NCI-H2227 (cell line): ENCODE data around the gene RTN4RL2.
A peak's percentile ranks its signal among the peaks of the same experiment; 100 is the strongest.

ENCODE experiments used
- DNase-seq: peaks from one replicate; lab custom pipeline; 2025; ENCODE audit not compliant: unreplicated experiment; lab: John Stamatoyannopoulos, UW

RTN4RL2 gene

DNA sequence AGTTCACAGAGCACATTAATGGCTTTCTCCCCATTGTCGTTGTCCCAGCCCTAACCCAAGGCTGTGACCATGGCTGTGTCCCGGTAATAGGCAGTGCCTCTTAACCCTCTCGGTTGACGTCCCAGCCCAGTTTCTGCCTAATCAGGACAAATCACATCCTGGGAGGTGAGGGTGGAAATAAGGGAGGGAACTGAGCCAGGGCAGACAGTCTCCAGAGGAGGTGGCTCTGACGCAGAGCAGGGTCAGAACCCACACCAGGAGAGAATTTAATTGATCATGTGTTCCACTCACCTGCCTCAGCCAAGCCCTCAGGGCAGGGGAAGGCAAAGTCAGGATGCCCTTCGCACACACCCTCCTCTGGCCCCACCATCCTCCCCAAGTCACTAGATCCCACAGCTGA lies 38.2 kb downstream of the RTN4RL2 start:
- no peak for DNase-seq

DNA sequence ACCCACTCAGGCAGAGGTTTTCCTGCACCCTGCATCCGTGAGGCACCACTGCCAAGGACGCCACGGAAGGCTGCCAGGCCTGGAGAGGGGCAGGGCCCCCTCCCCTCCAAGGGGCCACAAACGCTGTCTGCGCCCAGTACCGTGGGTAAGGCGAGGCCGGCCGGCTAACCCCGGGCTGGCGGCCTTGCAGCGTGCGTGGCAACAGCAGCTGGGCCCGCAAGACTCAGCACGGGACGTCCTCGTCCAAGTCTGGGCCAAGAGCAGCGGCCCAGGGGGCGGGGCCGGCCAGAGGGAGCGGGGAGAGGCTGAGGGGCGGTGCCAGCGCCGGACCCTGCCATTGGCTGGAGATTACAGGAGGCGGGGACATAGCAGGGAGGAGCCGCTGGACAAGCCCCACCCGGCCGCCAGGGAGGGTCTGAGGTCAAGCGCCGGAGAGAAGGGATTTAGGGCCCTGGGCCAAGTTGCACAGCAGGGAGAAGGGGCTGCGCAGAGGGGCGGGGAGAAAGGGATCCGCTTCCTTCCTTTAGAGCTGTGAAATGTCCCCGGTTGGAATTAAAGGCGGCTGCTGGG lies 39.2 kb downstream of the RTN4RL2 start:
- peak; percentile 85 for DNase-seq

DNA sequence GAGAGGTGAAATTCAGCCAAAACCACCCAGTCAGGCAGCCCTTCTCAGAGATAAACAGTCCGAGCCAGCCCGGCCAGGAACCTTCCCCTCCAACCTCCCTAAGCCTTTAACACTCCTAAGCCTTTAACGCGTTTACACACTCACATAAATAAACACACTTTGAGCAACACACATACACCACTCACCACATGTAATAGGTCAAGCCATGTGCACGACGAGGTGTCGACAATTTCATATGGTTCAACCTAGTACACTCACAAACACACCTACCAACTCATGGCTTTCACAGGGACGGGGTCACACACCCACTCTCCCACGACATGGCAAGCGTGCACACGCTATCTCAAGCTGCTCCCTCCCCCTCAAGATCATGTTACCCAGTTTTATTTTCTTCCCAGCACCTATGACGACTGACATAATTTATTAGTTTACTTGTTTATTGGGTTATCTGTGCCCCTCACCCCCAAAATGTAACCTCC lies 39.7 kb downstream of the RTN4RL2 start:
- DNase-seq, result no peak

DNA sequence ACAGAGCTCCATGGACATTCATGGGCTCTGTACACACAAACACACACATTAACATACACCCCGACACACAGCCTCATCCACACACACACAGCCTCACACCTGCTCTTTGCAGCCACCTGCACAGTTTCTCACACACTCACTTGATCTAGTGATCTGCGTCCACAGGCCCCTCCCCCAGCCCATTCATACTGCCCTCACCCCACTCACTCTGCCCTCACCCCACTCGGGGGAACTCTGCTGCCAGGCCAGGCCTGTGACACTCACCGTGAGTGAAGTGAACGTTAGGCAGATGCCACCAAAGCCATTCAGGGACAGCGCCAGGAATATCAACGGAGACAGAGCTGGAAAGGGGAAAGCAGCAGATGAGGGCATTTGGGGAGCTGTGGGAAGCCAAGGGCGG lies 40.2 kb downstream of the RTN4RL2 start:
- DNase-seq, result no peak

DNA sequence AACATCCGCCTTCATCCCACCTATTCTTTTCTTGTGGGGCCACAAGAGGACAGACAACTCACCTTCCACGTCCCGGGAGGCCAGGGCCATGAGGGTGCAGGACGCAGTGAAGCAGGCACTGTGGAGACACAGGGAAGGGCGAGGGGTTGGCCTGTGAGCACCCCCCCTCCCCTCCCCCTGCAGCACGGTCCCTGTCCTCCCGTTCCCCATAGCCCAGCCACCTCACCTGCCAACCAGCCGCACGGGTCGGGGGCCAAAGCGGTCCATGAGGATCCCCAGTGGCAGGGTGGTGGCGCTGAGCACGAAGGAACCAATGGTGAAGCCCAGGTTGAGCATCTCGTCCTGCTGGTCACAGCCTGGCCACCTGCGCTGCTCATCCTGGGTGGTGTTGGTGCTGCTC lies 40.6 kb downstream of the RTN4RL2 start:
- no peak for DNase-seq

DNA sequence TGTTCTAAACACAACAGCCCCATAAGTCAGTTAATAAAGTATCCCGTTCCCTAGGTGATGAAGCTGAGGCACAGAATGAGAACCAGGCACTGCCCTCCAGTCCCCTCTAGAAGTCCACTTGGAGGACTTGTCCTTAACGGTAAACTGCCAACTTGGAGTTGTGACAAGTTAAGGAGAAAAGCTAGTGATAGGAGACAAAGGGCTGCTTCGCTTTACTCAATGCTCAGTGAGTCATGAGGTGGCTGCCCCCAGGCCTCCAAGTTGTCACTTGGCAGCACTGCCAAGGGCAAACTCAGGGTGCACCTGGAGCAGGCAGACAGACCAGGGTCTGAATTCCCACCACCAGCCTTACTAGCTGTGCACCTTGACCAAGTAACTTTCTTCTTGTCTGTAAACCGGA lies 41.6 kb downstream of the RTN4RL2 start:
- no peak for DNase-seq

DNA sequence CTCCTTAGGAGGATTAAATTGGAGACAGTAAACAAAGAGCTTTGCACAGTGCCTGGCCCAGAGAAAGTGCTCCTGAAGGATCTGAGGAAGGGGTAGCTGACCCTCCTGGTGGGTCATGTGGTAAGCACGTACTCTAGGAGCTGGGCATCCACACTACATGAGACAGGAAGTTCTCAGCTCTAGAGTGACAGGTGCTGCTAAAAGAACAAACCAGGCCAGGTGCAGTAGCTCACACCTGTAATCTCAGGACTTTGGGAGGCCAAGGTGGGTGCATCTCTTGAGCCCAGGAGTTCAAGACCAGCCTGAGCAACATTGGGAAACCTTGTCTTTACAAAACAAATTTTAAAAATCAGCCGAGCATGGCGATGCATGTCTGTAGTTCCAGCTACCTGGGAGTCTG lies 42.0 kb downstream of the RTN4RL2 start:
- DNase-seq, result no peak

DNA sequence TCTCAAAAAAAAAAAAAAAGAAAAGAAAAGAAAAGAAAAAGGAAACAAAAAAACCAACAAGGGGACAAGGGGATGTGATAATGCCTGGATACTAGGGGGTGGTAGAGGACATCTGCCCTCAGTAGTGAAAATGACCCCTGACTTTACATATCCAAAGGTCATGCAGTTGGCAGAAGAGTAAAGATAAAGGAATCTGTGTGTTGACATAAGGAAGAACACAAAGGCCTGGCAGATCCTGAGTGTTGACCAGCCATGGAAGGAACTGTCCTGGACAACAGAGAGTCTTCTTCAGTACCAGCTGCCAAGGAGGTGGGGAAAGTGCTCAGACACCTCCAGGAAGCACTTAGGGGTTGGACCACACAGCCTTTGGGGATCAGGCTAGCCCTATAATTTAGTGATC lies 42.5 kb downstream of the RTN4RL2 start:
- no peak for DNase-seq

DNA sequence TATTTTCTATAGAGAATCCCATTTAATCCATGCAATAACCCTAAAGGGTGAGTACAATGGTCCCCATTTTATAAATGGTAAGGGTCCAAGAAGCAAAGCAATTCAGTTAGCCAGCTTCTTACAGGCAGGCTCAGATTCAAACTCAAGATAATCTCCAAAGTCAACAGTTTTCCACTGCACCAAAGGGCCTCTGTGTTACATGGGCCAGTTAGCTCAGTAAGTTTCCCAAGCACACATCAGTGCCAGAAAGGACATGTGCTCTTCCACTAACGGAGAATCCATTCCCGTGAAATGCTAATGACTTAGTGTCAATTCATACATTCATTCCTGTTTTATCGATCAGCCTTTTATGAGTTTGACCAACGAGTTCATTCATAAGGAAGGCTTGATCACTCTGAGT lies 44.2 kb downstream of the RTN4RL2 start:
- DNase-seq, result no peak

DNA sequence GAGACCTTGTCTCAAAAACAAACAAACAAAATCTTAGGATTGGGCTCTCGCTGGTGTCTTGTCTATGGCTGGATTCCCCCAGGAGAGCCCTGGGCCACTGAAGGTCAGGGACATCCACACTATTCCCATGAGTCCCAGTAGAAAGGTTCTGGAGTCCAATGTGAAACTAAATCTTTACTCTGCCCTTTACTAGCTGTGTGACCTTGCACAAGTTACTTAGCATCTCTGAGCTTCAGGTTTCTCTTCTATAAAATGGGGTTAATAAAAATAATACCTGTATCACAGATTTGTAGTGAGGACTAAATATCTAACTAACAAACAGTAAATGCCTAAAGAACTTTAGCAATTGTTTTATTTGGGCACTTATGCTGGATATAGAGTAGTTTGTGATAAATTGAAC lies 46.2 kb downstream of the RTN4RL2 start:
- no peak for DNase-seq

DNA sequence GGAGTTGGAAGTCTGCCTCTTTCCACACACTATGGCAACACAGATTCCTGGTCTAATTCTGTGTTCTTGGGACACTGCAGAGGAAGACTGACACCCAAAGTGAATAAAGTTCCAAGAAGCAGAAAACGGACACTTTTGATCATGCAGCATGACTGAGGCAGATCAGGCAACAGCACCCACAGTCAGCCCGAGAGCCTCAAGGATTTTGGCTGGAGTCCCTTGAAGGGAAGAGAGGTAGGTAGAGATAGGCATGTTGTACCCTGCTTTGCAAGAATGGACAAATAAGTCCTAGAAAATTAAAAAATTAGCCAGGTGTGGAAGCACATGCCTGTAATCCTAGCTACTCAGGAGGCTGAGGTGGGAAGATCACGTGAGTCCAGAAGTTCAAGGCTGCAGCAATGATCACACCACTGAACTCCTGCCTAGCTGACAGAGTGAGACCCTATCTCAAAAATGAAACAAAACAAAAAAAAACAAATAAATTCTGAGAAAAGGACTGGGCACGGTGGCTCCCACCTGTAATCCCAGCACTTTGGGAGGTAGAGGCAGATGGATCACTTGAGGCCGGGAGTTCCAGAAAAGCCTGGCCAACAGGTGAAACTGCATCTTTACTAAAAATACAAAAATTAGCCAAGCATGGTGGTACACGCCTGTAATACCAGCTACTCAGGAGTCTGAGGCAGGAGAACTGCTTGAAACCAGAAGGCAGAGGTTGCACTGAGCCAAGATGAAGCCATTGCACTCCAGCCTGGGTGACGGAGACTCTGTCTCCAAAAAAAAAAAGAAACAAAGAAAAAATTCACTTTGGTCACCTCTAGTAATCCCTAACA lies 48.2 kb downstream of the RTN4RL2 start:
- no peak for DNase-seq

DNA sequence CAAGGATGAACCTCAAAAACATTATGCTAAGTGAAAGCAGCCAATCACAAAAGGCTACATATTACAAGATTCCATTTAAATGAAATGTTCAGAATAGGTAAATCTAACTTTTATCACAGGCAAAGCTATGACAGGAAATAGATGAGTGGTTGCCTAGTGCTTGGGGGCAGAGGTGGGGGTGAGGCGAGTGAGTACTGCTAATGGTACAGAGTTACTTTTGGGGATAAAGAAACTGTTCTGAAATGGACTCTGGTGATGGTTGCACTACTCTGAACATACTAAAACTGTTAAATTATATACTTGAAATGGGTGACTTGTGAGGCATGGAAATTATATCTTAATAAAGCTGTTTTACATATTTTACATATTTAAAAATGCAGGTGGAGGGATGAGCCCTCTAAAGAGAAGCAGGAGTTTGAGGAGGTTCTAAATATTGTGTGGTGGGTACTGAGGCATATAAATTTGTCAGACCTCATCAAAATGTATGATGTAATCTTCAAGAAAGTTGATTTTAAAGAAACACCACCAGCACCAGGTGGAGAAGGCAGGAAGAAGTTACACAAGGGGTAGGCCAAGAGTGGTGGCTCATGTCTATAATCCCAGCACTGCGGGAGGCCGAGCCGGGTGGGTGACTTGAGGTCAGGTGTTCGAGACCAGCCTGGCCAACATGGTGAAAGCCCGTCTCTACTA lies 51.6 kb downstream of the RTN4RL2 start:
- no peak for DNase-seq

DNA sequence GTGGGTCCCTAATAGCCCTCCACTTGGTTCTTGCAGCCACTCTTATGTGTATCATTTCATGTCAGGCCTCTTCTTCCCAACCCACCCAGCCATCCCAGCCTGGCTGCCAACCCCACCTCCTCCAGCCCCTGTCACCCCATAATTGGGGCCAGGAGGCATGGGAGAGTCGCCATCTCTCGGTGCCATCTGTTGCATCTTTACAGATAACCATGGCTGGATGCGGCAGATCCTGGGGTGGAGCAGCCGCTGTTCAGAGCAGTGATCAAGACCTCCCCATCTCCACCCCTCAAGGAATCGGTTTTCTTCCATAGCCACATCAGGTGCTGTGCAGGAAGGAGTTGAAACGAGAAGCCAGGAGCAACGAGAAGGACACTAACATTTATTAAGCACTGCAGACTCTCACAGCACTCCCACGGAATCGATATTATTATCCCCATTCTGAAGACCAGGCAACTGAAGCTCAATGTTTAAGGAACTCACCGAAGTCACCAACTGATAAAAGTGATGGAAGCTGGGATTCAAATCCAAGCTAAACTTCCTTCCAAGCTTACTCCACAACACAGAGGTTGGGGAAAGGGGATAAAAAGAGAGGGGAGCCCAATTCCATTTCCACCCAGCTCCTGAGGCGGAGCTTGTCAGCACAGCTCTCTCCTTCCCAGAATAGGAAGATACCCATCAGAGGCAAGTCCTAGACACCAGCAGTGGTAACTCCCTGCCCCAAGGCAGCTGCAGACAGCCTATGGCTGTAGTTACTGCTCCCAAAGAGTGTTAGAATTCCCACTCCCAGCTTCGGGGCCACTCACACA lies 52.5 kb downstream of the RTN4RL2 start:
- DNase-seq, result no peak

DNA sequence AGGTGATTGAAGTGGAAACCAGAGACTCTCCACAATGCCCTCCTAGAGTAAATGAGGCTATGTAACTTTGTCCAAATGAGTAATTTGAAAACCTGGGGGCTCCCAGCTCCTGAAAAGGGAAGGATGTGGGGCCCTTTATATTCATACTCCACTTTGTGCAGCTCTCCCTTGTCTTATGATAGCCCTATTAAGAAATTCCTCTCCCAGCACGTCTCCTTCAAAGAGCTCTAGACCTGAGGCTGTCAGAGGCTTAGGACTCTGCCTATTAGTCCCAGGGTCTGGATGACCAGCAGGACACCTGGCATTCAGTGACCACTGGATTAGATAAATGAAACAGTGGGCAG lies 53.1 kb downstream of the RTN4RL2 start:
- no peak for DNase-seq

DNA sequence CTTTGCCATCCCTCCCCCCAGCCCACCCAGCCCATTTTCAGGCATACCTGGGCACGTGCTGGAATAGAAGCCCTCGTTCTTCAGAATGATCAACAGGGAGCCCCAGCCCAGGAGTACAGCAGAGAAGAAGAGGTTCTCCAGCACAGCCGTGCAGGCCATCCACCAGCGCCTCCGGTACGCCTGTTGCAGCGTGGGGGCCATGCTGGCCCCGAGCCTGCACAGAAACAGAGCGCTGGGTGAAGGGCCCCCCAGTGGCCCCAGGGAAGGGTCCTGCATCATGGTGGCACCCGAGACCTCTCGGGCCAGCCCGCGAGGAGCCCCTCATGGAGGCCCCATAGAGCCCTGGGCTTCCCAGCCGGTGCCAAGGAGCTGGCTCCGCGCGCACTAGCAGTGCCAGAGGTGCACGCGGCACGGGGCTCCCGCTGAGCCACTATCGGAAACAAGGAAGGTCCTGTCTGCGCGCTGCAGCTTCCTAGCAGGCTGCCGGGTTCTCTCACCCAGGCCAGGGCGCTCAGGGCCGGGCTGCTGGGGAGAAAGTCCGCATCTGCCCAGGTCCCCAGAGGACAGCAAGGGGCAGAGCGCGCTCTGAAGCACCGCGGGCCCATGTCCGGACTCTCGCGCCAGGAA lies 53.7 kb downstream of the RTN4RL2 start:
- peak; percentile 30 for DNase-seq

DNA sequence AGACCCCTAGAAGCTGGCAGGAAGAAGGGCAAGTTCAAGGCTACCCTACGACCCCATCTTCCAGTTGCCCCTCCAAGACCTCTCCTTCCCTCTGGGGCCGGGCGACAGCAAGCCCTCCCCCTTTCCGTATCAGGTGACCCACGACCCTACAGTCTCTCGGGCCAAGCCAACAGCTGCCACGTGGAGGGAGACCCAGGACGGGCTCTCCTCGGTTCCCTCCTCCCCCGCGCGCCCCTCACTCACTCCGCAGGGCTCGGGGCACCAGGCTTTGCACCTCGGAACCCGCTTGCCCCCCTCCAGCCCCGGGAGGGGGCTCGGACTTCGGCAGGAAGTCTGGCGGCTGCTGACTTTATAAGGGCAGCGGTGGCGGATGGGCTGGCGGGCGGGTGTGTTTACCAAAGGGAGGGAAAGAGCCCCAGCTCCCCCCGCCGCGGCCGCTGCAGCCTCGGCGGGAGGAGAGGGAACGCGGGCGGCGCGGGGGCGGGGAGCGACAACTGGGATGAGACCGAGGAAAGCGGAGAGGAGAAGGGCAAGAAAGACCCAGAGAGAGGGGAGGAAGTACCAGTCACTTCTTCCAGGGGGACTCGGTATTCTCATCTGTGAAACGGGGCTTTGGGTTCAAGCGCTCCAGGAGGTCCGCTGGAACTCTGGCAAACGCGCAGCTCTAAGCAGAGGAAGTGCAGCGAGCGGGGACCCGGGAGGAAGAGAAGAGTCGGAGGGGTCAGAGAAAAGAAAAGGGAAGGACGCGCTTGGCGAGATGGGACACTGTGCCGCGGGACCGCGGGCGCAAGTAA lies 54.4 kb downstream of the RTN4RL2 start:
- DNase-seq, result peak; percentile 45

DNA sequence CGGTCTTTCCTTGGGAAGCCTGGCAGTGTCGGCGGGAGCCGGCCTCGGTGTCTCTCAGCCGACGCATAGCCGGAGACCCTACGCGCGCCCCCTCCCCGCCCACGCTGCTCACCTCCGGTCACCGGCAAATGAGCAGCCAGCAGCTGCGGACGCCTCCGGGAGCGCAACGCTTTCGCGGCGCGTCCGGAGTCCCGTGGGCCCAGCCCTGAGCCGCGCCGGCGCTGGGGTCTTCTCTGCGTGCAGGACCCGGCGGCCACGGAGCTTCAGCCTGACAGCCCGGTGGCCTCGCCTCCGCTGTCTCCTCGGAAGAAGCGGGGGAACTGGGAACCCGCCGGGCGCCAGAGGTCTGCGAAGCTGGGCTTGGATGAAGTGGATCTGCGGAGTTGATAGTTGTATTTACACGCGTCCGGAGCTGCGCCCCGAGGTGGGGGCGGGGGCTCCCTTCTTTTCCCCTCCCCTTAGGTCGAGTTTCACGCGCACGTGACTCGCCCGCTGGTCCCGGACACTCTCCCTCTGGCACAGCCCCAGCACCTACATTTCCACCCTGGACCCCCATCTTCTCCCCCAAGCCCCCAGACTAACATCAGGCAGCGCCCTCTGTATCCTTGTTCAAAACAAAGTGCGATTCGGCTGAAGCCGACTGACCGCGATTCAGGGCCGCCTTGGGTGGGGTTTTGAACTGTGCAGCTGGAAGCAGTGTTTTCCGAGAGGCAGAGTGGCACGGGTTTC lies 55.2 kb downstream of the RTN4RL2 start, which contains the start of gene SLC43A1:
Gene SLC43A1 (minus strand): TSS at position 371 of the 729 bp plus-strand sequence. CDS start 1,591 bp downstream, outside the sequence.
- DNase-seq, result peak; percentile 58

DNA sequence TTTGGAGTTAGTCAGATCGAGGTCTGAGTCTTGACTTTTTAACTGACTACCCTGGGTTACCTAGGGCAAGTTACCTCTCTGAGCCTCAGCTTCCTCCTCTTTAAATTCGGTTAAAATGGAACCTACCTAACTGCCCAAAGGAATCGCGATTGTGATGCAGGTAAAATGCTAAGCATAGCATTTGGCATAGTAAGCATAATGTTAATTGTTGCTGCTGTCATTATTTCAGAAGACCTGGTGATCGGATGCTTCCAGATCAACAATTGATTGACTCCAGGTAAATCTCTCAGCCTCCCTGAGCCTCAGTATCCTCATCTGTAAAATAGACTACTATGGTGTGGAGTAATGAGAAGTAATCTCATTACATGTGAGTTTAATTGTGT lies 55.7 kb downstream of the RTN4RL2 start:
- no peak for DNase-seq

DNA sequence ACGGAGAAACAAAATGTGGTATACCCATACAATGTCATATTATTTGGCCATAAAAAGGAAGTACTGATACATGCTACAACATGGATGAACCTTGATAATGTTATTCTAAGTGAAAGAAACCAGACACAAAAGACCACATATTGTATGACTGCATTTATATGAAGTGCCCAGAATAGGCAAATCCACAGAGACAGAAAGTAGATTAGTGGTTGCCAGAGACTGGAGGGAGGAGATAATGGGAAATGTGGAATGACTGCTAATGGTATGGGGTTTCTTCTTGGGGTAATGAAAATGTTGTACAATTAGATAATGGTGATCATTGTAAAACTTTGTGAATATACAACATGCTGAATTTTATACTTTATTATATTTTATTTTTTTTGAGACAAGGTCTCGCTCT lies 60.8 kb downstream of the RTN4RL2 start:
- DNase-seq, result no peak
